NCI-H446 treated with DMSO at 0.1 percent for 48 hours (cell line): Measurements from ENCODE around the gene CYP27B1.

ENCODE experiments used
- DNase-seq: peaks from one replicate; lab custom pipeline; 2025; lab: John Stamatoyannopoulos, UW

CYP27B1 gene, protein sequence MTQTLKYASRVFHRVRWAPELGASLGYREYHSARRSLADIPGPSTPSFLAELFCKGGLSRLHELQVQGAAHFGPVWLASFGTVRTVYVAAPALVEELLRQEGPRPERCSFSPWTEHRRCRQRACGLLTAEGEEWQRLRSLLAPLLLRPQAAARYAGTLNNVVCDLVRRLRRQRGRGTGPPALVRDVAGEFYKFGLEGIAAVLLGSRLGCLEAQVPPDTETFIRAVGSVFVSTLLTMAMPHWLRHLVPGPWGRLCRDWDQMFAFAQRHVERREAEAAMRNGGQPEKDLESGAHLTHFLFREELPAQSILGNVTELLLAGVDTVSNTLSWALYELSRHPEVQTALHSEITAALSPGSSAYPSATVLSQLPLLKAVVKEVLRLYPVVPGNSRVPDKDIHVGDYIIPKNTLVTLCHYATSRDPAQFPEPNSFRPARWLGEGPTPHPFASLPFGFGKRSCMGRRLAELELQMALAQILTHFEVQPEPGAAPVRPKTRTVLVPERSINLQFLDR

DNA sequence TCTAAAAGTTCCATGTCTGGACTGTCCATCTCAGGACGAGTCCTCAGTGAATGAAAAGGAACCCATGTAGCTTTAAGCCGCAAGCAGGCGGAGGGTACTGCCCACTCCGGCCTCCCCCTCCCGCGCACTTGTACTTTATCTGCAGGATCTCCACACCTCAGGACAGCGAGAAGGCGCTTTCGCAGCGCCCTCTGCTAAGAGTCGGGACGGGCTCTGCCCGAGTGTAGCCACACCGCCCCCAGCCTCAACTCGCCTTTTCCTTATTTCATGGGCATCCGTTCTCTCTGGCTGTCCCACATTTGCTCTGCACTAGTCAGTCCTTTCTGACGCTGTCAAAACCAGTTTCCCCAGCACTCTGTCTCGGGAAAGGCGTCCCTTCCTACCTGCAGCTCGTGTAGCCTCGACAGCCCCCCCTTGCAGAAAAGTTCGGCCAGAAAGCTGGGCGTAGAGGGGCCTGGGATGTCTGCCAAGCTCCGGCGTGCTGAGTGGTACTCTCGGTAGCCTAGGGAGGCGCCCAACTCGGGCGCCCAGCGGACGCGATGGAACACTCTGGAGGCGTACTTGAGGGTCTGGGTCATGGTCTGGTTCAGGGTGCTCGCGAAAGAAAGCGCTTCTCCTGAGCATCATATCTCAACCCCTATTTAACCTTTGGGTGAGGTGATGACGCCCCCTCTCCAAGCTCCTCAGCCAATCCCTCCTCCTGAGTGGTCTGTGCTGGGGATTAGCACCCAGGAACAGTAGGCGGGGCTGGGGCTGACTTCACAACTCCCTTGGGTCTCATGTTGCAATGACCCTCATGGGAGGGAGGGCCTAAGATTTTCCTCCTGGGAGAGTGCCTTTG is at the start of gene CYP27B1:
Gene CYP27B1, minus strand, starts transcription at position 615 of the 841 bp plus-strand sequence. Its CDS starts 37 bp downstream, at position 578.
- no peak for DNase-seq

DNA sequence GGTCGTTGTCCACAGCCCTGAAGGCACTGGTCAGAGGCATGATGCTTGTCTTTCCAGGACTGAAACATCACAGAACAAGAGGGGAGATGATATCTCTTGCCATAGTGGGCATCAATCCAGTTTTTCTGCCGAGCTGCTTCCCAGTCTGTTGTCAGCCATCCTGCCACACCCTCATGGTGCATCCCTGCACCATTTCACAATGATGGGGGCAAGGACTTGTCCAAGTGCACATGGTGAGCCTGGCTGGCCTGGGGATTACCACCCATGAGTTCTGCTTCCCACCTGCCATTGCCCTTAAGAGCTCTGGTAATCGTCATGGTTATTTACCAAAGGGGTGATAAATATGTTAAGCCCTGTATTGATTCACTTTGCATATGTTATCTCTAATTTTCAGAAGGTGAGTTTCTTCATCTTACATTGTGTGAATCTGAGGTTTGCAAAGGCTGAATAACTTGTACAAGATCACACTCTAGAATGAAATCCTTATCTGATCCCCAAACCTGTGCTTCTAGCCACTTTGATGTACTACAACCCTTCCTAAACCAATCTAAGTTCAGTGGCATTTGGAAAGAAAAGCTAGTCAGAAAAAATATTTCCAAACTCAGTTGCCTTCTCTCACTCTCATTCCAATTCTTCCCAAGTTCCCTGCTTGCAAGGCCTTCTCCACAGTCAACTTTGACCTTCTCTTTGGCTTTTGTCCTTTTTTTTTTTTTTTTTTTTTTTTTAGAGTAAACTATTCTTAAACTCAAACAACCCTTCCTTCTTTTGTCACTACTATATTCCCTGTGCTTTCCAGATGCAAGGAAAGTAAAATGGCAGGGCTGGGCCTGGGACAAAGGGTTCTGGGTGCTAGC is 49.4 kb upstream of the CYP27B1 start:
- no peak for DNase-seq

DNA sequence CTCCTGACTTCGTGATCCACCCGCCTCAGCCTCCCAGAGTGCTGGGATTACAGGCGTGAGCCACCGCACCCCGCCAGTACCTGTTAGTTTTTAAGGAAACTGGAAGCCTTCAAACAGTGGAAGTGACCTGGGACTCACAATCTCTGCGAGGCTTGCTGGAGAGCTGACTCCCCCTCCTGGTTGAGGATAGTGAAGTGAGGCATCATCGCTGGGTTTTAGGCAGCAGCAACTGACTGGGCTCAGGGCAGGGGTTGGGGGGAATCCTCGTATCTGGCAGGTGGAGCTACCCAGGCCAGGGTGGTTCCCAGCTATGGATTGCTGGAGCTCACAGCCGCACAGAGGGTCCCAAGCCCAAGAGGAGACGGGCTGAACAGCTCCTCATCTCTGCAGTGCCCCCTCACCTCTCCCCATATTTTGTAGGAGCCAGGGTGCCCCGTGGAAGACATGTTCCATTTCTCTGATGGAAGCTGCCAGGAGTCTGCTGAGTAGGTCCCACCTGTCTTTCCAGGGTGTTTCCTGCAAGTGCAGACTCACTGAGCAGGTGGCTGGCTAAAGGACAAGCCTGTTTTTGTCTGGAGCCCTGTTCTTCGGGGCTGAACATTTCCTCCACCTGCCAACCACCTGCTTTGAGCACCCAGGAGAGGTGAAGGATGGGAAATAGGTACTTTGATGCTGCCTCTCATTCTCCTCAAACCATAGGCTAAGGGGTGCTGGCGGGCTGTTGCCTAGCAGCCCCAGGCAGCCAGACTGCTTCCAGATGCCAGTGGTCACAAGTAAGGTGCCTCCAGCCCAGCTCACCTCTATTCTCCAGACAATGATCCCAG is 48.5 kb upstream of the CYP27B1 start:
- DNase-seq = no peak

DNA sequence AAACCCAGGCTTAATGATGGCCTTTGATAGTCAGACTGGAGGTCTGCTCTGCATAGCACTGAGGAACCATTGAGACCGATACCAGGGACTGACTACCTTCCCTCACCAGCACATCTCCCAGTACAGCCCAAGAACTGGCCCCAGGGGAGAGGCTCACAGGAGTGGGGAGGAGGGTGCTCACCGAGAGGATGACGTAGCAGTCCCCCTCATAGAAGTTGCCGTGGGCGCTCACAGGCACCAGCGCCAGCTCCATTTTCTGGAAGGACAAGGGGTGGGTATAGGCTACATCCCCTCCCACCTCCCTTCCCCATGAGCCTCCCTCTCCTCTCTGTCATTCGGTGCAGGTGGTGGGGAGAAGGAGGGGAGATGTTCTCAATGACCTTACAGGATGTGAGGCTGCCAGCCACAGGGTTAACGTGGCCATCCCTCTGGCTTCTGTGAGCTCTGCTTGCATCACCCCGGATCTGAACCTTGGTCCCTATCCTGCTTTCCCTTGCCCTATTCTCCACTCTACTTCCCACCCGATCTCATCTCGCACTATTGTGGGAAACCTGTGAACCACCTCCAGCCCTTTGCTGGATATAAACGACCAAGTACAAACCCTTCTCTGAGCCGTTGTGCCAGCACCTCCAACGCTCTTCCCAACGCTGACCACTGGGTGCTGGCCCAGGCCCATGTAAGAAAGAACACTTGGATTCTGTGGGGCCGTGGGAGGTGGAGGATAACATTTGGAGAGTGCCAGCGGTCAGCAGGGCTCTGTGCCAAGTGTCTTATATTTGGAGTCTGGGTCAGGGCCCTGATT is 47.3 kb upstream of the CYP27B1 start:
- DNase-seq = no peak

DNA sequence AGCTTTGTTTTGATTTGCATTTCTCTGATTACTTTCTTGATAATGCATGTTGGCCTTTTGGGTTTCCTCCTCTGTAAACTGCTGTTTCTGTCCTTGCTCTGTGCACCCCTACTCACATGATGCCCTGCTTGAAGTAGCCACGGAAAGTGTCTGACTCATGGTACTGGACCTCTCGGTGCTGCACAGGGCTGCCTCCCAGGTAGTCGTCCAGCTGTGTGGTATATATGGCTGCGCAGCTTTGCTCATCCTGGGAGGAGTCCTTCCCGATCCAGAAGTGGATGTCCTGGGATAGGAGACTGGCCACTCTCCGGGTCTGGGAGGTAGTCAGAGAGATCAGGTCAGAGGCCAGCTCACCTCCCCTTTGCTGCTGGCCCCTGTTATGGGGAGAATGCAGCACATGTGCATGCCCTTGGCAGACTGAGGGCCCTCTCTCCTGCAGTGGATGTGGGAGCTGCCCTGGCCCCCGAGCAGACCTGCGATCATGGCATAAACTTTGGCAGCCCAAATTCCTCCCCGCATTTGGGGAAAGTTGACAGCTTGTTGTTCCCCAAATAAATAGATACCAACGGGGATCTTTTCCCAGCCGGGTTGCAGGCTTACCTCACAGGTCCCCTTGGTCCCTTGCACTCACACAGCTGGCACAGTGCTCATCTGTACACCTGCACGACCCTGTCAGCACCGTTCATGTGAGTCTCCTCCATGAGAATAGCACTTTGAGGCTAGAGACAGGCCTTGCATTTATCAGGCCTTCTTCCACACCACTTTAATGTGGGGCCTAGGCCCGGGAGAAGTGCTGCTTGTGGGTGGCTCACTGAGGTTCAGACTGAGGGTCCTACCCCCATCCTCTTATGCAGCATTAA is 46.5 kb upstream of the CYP27B1 start:
- no peak for DNase-seq

DNA sequence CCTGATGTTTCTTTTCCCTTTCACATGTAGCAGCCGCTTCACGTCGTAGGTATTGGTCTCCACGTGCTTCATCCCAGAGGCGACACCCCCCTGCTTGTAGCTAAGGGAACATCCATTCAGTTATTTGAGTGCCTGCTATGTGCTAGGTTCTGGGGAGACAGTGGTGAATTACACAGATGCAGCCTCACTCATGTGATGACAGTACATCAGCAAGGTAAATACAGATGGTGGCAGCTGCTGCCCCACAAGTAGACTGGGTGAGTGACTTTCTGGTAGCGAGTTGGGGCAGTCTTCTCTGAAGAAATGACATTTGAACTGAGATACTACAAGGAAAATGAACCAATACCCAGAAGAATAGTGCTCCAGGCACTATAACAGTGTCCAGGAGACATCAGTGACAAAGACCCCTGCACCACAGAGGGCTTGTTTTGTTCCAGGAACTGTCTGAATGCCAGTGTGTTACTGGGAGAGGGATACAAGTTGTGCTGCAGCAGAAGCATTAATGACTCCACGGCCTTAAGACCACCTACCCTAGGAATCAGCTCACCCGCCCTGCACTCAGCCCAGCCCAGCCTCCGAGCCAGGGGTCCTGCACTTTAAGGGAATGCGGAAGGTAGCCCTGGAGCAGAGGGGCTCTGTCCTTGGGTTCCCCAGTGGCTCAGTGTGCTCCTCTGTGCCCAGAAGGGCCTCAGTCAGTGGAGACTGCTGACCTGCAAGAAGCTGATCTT is 44.3 kb upstream of the CYP27B1 start:
- DNase-seq = no peak

DNA sequence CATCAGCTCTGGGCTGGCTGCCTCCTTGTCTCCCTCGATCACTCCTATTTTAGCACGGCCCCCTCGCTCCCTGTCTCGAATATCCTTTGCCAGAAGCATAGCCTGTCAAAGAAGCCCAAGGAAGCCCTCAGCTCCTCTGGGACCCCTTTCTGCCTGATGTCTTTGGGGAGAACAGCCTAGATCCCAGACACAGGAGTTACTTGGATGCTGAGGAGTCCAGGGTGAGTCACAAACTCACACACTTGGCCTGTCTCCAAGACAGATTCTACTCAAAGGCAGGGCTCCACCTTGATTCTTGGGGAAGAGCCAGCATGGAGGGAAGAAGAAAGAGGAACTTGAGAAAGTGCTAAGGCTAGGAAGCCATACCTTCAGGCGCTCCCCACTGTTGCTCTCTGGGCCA is 43.6 kb upstream of the CYP27B1 start:
- no peak for DNase-seq

DNA sequence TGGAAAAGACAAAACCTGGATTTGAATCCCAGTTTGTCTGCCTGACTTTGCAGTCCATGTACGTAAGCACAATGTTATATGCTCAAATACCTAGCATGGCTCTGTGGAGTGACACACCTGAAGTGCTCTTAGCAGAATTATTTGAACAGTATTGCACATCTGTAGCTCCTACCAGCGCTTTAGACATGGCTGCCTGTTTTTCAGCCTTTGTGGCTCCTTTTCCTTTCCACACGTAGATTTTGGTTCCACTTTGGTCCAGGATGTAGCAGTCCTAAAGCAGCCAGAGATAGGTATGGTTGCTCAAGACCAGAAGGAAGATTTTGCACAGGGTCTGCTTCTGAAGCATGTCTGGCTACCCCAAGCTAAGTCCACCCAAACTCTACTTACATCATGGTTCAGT is 42.5 kb upstream of the CYP27B1 start:
- DNase-seq = no peak

DNA sequence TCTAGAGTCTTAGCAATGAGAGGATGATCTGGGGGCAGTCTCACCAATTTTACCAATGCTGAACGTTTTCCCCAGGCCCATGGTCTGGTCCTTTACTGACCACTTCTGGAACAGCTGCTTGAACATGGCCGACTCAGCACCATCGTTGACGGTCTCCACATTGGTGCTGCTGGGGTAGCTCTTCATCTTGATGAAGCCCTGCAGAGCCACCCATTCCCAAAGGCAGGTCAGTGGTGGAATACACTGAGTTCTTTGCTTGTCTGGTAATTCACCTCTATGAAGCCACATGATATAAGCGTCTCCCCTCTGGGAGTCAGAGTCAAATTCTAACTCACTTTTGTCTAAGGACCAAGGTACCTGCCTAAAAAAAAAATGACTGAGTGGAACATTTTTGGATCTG is 41.5 kb upstream of the CYP27B1 start:
- no peak for DNase-seq

DNA sequence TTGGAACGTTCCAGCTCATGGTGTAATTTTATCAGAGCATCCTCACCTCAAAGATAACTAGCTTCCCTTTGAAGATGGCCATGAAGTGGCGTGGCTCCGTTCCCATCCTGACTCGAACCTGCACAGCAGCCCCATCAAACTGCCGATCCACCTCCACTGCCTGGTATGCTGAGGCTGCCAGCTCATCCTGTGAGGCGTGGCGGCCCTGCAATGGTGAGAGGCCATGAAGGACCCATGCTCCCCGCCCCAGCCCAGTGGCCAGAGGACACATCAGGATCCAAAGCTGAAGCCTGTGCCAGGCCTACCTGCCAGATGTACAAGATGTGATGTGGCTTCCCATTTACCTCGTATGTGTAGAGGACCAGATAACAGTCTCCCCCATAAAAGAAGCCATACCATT is 40.4 kb upstream of the CYP27B1 start:
- DNase-seq = no peak

DNA sequence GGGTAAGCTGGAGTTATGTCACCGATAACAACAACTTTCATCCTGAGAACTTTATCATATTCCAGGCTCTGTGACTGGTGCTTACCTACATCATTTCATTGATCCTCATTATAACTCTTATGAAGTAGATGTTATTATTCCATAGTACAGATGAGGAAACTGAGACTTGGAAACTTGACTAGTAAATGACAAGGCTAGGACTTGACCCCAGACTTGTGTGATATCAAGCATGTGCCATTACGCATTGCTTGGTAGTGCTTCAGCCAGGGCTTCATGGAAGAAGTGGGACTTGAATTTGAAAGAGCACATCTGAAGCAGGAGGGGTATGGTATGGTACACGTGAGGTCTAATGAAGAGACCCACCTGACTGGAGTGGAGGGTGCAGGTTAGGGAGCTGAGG is 39.8 kb upstream of the CYP27B1 start:
- no peak for DNase-seq

DNA sequence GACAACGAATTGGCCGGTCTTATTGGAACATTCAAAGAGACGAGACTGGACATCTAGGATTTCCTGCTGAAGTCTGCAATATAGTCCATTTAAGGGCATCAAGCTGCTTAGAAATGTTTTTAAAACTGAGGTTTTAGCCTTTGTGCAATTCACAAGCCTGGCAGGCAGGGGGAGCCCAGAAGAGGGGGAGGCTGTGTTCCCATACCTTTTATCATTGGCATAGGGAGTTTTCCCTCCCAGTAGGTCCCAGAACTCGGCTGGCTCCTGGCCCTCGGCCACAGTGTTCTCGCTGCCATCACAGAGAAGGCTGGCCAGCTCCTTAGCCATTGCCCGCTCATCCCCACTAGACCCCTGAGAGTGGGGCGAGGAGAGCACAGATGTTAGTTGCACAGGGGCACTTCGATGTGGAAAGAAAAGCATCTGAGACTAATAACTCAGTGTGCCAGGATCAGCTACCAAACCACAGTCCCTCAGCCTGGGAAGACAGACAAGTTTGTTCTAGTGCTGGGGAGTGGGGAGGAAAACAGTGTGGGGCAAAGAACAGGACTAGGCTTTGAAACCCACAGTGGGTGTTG is 36.5 kb upstream of the CYP27B1 start:
- peak; percentile 50 for DNase-seq

DNA sequence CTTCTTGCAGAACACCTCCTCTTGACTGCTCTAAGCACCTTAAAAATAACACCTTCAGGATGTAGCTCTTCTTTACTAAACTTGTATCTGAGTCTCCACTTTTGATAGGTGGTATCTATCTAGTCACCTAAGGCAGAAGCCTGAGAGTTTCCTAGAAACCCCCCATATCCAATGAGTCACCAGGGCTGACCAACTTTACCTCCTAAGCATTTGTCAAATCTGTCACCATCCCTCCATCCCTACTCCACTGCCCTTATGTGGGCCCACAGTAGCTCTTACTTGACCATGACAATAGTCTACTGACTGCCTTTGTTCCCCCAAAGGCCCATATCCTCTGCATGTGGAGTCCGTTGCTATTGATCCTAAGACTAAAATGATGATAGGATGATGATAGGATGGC is 35.7 kb upstream of the CYP27B1 start:
- DNase-seq = no peak

DNA sequence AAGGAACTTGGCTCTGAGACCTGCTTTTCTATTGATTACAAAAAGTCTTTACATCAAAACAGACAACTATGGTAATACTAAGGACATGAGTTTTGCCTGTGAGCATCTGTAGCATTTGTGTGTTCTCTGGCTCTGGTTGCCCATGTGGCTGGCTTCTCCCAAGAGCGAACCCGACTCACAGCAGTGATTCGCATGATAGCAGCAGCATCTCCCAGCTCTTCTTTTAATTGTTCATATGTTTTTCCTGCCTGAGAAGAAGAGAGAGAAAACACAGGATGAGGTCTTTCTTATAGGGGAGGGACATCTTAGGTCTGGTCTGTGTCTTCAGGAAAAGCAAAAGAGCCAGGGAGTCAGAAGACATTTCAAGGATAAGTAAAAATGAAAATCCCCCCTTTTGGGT is 34.1 kb upstream of the CYP27B1 start:
- no peak for DNase-seq

DNA sequence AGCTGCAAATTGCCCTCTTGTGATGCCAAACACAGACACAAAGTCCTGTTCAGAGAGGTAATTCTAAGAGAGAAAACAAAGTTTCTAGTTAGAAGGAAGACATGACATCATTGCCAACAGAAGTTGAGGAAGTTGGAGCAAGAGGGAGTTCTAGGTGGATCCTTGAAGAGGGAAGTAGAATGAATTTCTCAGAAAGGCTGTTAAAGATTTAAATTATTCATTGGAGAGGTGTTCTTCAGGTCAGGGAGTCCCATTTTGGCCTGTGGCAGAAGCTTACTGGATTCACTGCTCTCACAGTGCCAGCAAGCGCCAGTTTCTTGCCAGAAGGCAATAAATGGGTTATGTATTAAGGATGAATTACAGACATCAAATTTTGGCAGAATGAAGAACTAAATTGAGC is 31.1 kb upstream of the CYP27B1 start:
- no peak for DNase-seq

DNA sequence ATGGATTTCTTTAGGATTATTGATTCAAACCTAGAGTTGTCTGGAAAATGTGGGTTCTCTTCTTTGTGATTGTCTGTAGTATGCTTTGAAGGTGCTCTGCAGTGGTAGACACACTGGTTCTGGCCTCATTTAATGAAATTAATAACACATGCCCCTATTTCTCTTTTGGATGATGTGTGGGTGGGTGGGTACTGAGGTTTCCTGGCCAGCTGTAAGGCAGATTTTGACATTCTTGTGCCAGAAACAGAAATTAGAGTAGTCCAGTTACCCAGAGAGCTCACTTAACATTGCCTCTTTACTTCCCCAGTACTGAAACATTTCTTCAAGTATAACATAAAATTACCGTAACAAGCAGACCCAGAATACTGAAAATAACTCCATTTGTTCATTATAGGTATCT is 30.1 kb upstream of the CYP27B1 start:
- DNase-seq = no peak

DNA sequence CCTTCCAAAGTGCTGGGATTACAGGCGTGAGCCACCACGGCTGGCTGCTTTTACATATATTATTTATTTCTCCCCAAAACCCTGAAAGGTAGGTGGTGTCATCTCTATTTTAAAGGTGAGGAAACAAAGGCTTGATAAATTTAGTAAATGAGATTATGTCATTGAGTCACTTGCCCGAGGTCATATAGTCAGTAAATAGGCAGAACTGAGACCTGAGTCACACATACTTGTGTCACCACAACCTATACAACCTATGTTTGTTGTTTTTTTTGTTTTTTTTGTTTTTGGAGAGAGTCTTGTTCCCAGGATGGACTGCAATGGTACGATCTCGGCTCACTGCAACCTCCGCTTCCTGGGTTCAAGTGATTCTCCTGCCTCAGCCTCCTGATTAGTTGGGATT is 28.5 kb upstream of the CYP27B1 start:
- no peak for DNase-seq

DNA sequence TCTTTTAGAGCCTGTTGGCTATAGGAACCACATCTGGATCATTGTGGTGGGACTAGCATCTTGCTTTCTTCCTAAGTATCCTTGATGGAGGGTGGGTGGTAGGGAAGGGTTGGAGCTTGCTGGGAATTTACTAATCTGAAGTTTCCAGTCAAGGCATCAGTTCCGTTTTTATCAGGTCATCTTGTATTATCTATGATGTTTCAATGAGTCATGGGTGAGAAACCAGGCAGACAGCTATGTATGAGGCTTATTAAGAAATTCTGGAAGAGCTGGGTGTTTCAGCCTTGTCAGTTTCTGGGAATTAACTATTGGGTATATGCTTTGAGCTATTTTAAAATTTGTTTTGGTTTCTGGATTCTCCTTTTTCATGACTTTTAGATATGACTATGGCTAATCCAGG is 27.0 kb upstream of the CYP27B1 start:
- DNase-seq = no peak
